Thoracic aorta (tissue), 2 donors: ENCODE results near the gene DCTN3. TPM values are rescaled to one million over a fixed set of nuclear protein-coding genes. Genes with fewer than 3 reads are reported as not detected.
A peak's percentile ranks its signal among the peaks of the same experiment; 100 is the strongest.

Experiments used
- ATAC-seq: fragments of 150-250 bp; one replicate; pipeline ENCODE4 v1.8.0; 2017; ENCODE audit warnings: low read depth; ENCODE audit not compliant: insufficient number of reproducible peaks, low FRiP score
- DNase-seq: peaks from one replicate; pipeline ENCODE4 v3.0.0-alpha.2; 2020; ENCODE audit warnings: low spot score
- H3K27ac ChIP-seq, 2 donors: fragments of 200-600 bp; sonication (generic); 1 replicate in 1 of 2; 2 replicates in 1 of 2; pipeline ENCODE4 v1.5.1; 2016; ENCODE audit warnings: mild to moderate bottlenecking in 2 of 2, moderate library complexity in 2 of 2
- H3K27me3 ChIP-seq: fragments of 200-600 bp; sonication (generic); replicated peaks from 2 replicates; pipeline ENCODE4 v1.6.0; 2016; ENCODE audit warnings: mild to moderate bottlenecking; ENCODE audit not compliant: insufficient read depth
- H3K36me3 ChIP-seq: fragments of 200-600 bp; sonication (generic); one replicate; pipeline ENCODE4 v1.5.1; 2016
- H3K4me1 ChIP-seq, 2 donors: fragments of 200-600 bp; sonication (generic); 1 replicate in 1 of 2; 2 replicates in 1 of 2; pipeline versions ENCODE4 v1.5.1 to v1.6.0; 2016; ENCODE audit warnings: low read depth in 2 of 2, mild to moderate bottlenecking in 1 of 2; ENCODE audit not compliant: control insufficient read depth in 1 of 2
- H3K4me3 ChIP-seq: fragments of 200-600 bp; sonication (generic); 2 replicates; pipeline ENCODE4 v1.5.1; 2016; ENCODE audit warnings: mild to moderate bottlenecking
- H3K9me3 ChIP-seq: fragments of 200-600 bp; sonication (generic); 2 replicates; pipeline ENCODE4 v1.5.1; 2016
- total RNA-seq, 2 donors: library from RNA; depleted of rRNA; stranded (reverse); fragments of >200 nt; gene quantifications; one replicate each; pipeline versions ENCODE4 v1.1.0 to v1.2.3, GENCODE V29; 2016
- TF ChIP-seq, protein P1 (sequence below): fragments of 200-600 bp; sonication (generic); IDR thresholded peaks from one replicate; pipeline ENCODE4 v1.5.1; 2019; ENCODE audit warnings: antibody characterized with exemption

The DCTN3 gene
- total RNA-seq, 2 donors from 2014 or later: 48.1 to 70.4 TPM

- no peak for DNase-seq
- TF ChIP-seq, protein P1, sequence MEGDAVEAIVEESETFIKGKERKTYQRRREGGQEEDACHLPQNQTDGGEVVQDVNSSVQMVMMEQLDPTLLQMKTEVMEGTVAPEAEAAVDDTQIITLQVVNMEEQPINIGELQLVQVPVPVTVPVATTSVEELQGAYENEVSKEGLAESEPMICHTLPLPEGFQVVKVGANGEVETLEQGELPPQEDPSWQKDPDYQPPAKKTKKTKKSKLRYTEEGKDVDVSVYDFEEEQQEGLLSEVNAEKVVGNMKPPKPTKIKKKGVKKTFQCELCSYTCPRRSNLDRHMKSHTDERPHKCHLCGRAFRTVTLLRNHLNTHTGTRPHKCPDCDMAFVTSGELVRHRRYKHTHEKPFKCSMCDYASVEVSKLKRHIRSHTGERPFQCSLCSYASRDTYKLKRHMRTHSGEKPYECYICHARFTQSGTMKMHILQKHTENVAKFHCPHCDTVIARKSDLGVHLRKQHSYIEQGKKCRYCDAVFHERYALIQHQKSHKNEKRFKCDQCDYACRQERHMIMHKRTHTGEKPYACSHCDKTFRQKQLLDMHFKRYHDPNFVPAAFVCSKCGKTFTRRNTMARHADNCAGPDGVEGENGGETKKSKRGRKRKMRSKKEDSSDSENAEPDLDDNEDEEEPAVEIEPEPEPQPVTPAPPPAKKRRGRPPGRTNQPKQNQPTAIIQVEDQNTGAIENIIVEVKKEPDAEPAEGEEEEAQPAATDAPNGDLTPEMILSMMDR: no peak
- peaks cover 45% of the 10 kb centered on the region for H3K36me3 ChIP-seq
Observed at GRCh38 chr9:34615132-34615531, 5.2 kb downstream of the DCTN3 start.

DNA sequence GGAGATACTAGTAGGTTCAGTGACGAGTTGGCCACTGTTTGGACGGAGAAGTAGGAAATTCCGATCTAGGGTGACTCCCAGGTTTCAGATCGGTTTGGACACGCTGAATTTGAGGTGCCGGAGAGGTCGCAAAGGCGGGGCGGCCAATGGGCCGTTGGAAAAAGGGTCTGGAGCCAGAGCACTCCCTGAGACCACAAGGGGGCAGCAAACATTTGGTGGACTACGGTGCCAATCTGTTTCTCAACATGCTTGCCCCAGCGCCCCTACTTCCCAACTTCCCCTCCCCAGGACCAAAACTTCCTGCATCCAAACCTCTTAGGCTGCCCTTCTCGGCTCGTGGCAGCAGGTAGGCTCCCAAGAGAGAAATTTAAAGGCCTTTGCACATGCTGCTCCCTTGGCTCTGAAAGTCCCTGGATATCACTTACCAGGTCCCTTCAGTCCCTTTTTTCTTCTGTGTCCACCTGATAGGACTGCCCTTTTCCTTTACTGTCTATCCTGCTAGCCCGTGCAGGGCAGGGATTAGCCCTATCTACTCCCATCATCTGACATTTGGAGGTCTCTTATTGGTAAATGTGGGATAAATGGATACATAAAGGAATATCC, 7.4 kb downstream of the DCTN3 start:
- TF ChIP-seq, protein P1: peak; percentile 78
- no peak for DNase-seq
- Histone ChIP-seq H3K27me3 (no peaks in the 10 kb centered on the region), H3K27ac (peak overlapping the region in 1 of 2 donors; percentile 32), H3K36me3 (peaks cover 39% of the 10 kb centered on the region), H3K9me3 (no peaks in the 10 kb centered on the region), H3K4me3 (peak overlapping the region; percentile 85), H3K4me1 (peaks cover 4 to 23% of the 10 kb centered on the region in 2 donors)
- peak; percentile 66 for ATAC-seq

More at GRCh38 chr9:34615132-34615531, 5.2 kb downstream of the DCTN3 start:
- H3K9me3 ChIP-seq: no peaks in the 10 kb centered on the region
- no peaks in the 10 kb centered on the region for H3K27me3 ChIP-seq
- peaks cover 4 to 30% of the 10 kb centered on the region in 2 donors for H3K4me1 ChIP-seq
- H3K4me3 ChIP-seq: no peak overlapping the region
- H3K27ac ChIP-seq: no peak overlapping the region
- no peak for ATAC-seq

DNA sequence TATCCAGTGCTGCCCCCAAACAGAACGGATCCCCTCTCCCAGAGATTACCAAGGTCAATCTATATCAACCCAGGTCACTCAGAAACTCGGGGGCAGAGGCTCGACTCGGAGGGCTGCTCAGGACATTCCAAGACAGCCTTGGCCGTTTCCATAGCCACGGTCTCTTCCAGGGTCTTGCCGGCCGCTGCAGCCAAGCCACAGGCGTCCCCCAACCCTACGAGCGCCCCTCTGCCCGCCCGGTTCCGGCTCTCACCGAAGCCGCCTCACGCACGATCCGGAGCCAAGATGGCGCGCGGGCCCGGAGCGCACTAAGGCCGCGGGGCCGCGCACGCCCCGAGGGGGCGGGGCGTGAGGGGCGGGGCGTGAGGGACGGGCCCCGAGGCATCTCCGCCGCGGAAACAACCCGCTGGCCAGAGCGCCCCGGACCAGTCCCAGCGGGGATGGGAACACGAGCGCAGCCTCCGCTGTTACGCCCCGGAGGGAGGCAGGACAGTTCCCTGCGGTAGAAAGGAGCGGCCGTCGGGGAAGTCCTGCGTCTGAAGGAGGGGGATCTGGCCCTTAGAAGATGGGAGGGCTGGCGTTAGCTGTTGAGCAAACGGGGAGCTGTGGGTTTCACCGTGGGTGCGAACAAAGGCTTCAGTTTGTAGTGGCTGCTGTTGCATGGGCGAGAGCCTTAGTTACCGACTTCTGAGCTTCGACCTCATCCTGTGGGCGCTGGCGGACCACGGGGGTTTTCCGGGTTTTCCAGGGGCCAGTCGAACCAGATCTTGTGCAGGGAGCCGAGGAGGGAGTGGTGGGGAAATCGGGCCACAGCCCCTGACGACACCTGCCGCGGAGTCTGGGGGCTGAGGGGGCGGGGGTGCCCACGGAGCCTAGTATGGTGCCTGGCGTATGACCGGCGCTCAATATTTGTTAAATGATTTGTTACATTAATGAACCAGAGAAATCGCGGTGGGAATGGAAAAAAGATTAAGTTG, 8.2 kb downstream of the DCTN3 start, which contains the start of gene RPP25L:
TSS of gene RPP25L (minus strand) at position 287 of the 977 bp plus-strand sequence. CDS start 801 bp downstream, outside the sequence.
- DNase-seq: no peak
- ATAC-seq: peak; percentile 77
- Histone ChIP-seq H3K4me1 (peaks cover 4 to 23% of the 10 kb centered on the region in 2 donors), H3K9me3 (no peaks in the 10 kb centered on the region), H3K36me3 (peaks cover 32% of the 10 kb centered on the region), H3K27me3 (no peaks in the 10 kb centered on the region), H3K27ac (peak within 1 kb of the TSS; percentile 56 to 70), H3K4me3 (peak within 1 kb of the TSS; percentile 85)
- TF ChIP-seq, protein P1: no peak

DNA sequence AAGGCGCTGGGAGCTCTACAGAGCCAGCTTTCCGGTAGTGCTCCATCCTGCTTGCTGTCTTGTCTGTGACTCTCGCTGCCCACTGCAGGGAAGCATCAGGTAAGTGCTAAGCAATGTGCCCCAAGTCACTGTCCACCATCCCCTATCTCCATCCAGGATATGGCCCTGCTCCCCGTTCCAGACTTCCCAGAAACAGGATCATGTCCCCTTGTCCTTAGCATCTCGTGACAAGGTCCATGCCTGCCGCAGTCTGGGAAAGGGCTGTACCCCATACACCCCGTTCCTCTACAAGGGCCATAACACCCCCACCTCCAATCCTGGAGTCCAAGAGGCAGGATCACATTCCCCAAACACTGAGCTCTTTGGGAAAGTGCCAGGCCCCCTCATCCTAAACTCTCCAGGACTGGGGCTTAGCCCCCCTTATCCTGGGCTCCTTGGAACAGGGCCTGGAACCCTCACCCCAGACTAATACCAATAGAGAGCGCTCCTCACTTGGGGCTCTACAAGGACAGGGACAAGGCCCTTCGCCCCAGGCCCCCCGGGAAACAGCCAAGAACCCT, 9.0 kb downstream of the DCTN3 start:
- TF ChIP-seq, protein P1: no peak
- Histone ChIP-seq H3K27me3 (no peaks in the 10 kb centered on the region), H3K9me3 (no peaks in the 10 kb centered on the region), H3K4me3 (peak overlapping the region; percentile 85), H3K27ac (peak overlapping the region; percentile 56 to 70), H3K4me1 (peaks cover 4 to 23% of the 10 kb centered on the region in 2 donors), H3K36me3 (peaks cover 24% of the 10 kb centered on the region)
- ATAC-seq: no peak
- DNase-seq: no peak
